Activated CD4-positive, alpha-beta T cell treated with anti-CD3 and anti-CD28 coated beads, Interleukin-2, amount 50 U/mL, for 24 hours (primary cell): Measurements from ENCODE around the gene RPL28.
"Not testable (repeated sequence)": the region's sequence is repeated elsewhere in the genome, so short reads cannot be mapped to it uniquely, and the experiment has no call there.

Source experiments
- DNase-seq, 2 donors: peaks; one replicate each; pipeline ENCODE4 v3.0.0-alpha.2; 2020; ENCODE audit warnings: low read depth in 1 of 2, low spot score in 1 of 2

The RPL28 gene

GRCh38 chr19:55447421-55448174 is 61.9 kb downstream of the RPL28 start:
- DNase-seq = no peak

- not testable (repeated sequence) for DNase-seq
Measured at GRCh38 chr19:55448175-55448490, 62.4 kb downstream of the RPL28 start.

- DNase-seq = no peak
Measured at GRCh38 chr19:55449469-55449868, 63.7 kb downstream of the RPL28 start.

GRCh38 chr19:55451163-55451964 is 65.6 kb downstream of the RPL28 start:
- DNase-seq = no peak

- no peak for DNase-seq
Measured at GRCh38 chr19:55451965-55452748, 66.4 kb downstream of the RPL28 start.
